ENCODE results near the gene SLC16A11. TPM values are rescaled to one million over a fixed set of nuclear protein-coding genes. Genes with fewer than 3 reads are reported as not detected.
"Not testable (repeated sequence)": the region's sequence is repeated elsewhere in the genome, so short reads cannot be mapped to it uniquely, and the experiment has no call there.

Gene SLC16A11
- total and polyA plus RNA-seq, 9 of the 15 experiments (the other 6 are each of a cell fraction or from before 2014, with no cell fraction given): not detected

- H3K9me3 ChIP-seq (replicated peaks; ENCODE audit: control insufficient read depth, insufficient read depth, low read depth, low read length); H3K36me3 ChIP-seq (ENCODE audit: control insufficient read depth, insufficient read depth, low read length); H3K9ac ChIP-seq (ENCODE audit: insufficient read depth in 1 of 2, low read depth in 2 of 2, low read length in 2 of 2); H3K9me1 ChIP-seq (ENCODE audit: control insufficient read depth, insufficient read depth, low read length); H3K4me3 ChIP-seq; H3K27me3 ChIP-seq (ENCODE audit: control insufficient read depth in 2 of 2, insufficient read depth in 2 of 2, low read length in 2 of 2); H4K20me1 ChIP-seq (replicated peaks; ENCODE audit: control insufficient read depth, insufficient read depth, low read length); BruUV-seq (replicated peaks); H3K79me2 ChIP-seq (ENCODE audit: control insufficient read depth, insufficient read depth, low read length); H3K27ac ChIP-seq (ENCODE audit: extremely low read depth, low read depth, low read length); TF ChIP-seq PBX2 (CRISPR knock-in tag; IDR thresholded peaks at IDR 0.05; ENCODE audit: low read depth); ATF1 (CRISPR knock-in tag; IDR thresholded peaks at IDR 0.05); TOE1 (CRISPR knock-in tag; IDR thresholded peaks at IDR 0.05; ENCODE audit: borderline replicate concordance, low read depth): not testable (repeated sequence)
- in situ Hi-C loops (cut with MboI) (loop anchor here (10.0 to 25.0 kb wide), 2 partner anchors 288 to 515 kb away; partner anchors contain the start of genes ACAP1, SENP3 and TNFSF13), intact Hi-C loops (cut with micrococcal nuclease) (loop anchor here (1.0 kb wide), 1 partner anchor 89 kb away; no protein-coding TSS in a partner anchor)
- Histone ChIP-seq H2AFZ (ENCODE audit: low read depth, low read length) (peak overlapping the region; percentile 30), H3K4me2 (ENCODE audit: insufficient read depth, low read length) (peak overlapping the region; percentile 57), H3K4me1 (replicated peaks in 1 of 2; ENCODE audit: control insufficient read depth in 2 of 2, insufficient read depth in 2 of 2, low read length in 2 of 2) (peaks cover 0 to 21% of the 10 kb centered on the region in 2 experiments; a peak in 4 of 5 replicates)
- ChIA-PET CTCF (ENCODE audit: low intra/inter-chr PET ratio) (interaction anchor here (3.6 kb wide), 1 partner anchor 88 kb away, joined by 41 read pairs; no protein-coding TSS in a partner anchor), POLR2A (interaction anchor here (3.2 kb wide), 1 partner anchor 11 kb away, joined by 10 read pairs; the partner anchor contains the start of gene SLC16A13)
- peak; percentile 89 for FAIRE-seq
- peak; percentile 44 for ATAC-seq
- 6% methylated on average over 26 of the region's 26 CpGs for WGBS (ENCODE audit: insufficient coverage, low coverage, missing lambda C conversion rate)
- DNase-seq (ENCODE audit: extremely low read depth in 1 of 4, low spot score in 3 of 4): peak in 2 of 4 experiments; percentile 24 to 69
- TF ChIP-seq RAD51 (IDR thresholded peaks at IDR 0.05; ENCODE audit: borderline replicate concordance, low read depth) (peak; percentile 98), MAZ (CRISPR knock-in tag; conservative IDR thresholded peaks at IDR 0.05 in 1 of 2, IDR thresholded peaks at IDR 0.05 in 1 of 2) (0 out of 4 replicates have a peak, but pooled peaks of 1 of the 2 experiments have one; percentile 13), USF2 (CRISPR knock-in tag; IDR thresholded peaks at IDR 0.05) (peak; percentile 76), PBX2 (tag; conservative IDR thresholded peaks at IDR 0.05; ENCODE audit: low read depth) (peak; percentile 72), PKNOX1 (IDR thresholded peaks at IDR 0.05) (peak; percentile 94), CREM (IDR thresholded peaks at IDR 0.05; ENCODE audit: low read depth) (0 out of 2 replicates have a peak, but pooled peaks have one; percentile 33), BHLHE40 (IDR thresholded peaks at IDR 0.05; ENCODE audit: low read length) (peak; percentile 69), MAFG (tag; conservative IDR thresholded peaks at IDR 0.05) (peak; percentile 73), ATF1 (tag; IDR thresholded peaks at IDR 0.05) (peak; percentile 31; the same call in 1 of the 2 replicates), TCF7 (IDR thresholded peaks at IDR 0.05; ENCODE audit: borderline replicate concordance) (peak; percentile 82; the same call in 1 of the 2 replicates), SRF (CRISPR knock-in tag; IDR thresholded peaks at IDR 0.05) (peak in 1 of 2 experiments; percentile 37; a peak in 1 of 4 replicates), LEF1 (IDR thresholded peaks at IDR 0.05) (peak; percentile 96), ZFX (CRISPR knock-in tag; IDR thresholded peaks at IDR 0.05) (peak; percentile 32; the same call in 1 of the 2 replicates), TOE1 (IDR thresholded peaks at IDR 0.05; ENCODE audit: borderline replicate concordance) (peak; percentile 98)
Observed at GRCh38 chr17:7046725-7047397, 3.0 kb upstream of the SLC16A11 start.
